Measurements from ENCODE around the gene PPIF.

Gene PPIF

GRCh38 chr10:79404690-79405131 is 57.4 kb downstream of the PPIF start:
- no peak for DNase-seq

Measured in activated effector memory CD4-positive, alpha-beta T cell treated with anti-CD3 and anti-CD28 coated beads, Interleukin-2, amount 50 U/mL, for 16 hours (primary cell).